Measurements from ENCODE around the gene SLC39A11.

The SLC39A11 gene

DNA sequence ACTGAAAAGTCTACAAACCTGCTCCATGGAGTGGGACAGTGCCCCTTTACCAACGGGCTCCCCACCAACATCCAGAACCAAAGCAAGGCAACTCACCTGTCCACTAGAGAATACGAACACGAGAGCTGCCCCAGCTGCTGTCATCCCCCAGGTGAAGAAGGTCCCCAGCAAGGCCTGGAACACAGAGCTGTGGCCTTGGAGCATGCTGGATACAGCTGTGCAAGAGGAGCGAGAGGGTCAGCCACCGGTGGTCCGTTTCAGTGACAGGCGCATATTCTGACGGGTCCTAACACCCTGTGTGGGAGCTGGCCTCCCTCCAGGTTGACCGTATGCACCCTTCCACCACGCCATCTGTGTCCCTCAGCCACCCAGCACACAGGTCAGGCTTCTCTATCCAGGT lies 3.9 kb downstream of the SLC39A11 start:
- TF ChIP-seq POLR2AphosphoS5 (IDR thresholded peaks at IDR 0.05; ENCODE audit: low read depth) = no peak
- TF ChIP-seq, protein P1, sequence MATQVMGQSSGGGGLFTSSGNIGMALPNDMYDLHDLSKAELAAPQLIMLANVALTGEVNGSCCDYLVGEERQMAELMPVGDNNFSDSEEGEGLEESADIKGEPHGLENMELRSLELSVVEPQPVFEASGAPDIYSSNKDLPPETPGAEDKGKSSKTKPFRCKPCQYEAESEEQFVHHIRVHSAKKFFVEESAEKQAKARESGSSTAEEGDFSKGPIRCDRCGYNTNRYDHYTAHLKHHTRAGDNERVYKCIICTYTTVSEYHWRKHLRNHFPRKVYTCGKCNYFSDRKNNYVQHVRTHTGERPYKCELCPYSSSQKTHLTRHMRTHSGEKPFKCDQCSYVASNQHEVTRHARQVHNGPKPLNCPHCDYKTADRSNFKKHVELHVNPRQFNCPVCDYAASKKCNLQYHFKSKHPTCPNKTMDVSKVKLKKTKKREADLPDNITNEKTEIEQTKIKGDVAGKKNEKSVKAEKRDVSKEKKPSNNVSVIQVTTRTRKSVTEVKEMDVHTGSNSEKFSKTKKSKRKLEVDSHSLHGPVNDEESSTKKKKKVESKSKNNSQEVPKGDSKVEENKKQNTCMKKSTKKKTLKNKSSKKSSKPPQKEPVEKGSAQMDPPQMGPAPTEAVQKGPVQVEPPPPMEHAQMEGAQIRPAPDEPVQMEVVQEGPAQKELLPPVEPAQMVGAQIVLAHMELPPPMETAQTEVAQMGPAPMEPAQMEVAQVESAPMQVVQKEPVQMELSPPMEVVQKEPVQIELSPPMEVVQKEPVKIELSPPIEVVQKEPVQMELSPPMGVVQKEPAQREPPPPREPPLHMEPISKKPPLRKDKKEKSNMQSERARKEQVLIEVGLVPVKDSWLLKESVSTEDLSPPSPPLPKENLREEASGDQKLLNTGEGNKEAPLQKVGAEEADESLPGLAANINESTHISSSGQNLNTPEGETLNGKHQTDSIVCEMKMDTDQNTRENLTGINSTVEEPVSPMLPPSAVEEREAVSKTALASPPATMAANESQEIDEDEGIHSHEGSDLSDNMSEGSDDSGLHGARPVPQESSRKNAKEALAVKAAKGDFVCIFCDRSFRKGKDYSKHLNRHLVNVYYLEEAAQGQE (IDR thresholded peaks at IDR 0.05; ENCODE audit: insufficient replicate concordance, low read depth) = no peak
- TF ChIP-seq SPI1 (IDR thresholded peaks at IDR 0.05; ENCODE audit: borderline replicate concordance, low read depth) = no peak
- TF ChIP-seq, protein P2, sequence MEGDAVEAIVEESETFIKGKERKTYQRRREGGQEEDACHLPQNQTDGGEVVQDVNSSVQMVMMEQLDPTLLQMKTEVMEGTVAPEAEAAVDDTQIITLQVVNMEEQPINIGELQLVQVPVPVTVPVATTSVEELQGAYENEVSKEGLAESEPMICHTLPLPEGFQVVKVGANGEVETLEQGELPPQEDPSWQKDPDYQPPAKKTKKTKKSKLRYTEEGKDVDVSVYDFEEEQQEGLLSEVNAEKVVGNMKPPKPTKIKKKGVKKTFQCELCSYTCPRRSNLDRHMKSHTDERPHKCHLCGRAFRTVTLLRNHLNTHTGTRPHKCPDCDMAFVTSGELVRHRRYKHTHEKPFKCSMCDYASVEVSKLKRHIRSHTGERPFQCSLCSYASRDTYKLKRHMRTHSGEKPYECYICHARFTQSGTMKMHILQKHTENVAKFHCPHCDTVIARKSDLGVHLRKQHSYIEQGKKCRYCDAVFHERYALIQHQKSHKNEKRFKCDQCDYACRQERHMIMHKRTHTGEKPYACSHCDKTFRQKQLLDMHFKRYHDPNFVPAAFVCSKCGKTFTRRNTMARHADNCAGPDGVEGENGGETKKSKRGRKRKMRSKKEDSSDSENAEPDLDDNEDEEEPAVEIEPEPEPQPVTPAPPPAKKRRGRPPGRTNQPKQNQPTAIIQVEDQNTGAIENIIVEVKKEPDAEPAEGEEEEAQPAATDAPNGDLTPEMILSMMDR (IDR thresholded peaks at IDR 0.05; ENCODE audit: insufficient read depth, low read length) = no peak
- no peak for TF ChIP-seq GABPA (IDR thresholded peaks at IDR 0.05; ENCODE audit: low read depth)
- no peak for DNase-seq (ENCODE audit: low read depth in 1 of 2, low spot score in 1 of 2)
- Histone ChIP-seq H3K27ac (replicated peaks) (no peak overlapping the region), H3K27me3 (ENCODE audit: insufficient read depth, poor library complexity, severe bottlenecking) (no peaks in the 10 kb centered on the region), H3K4me3 (replicated peaks; ENCODE audit: insufficient read depth, low read length) (no peak overlapping the region)

DNA sequence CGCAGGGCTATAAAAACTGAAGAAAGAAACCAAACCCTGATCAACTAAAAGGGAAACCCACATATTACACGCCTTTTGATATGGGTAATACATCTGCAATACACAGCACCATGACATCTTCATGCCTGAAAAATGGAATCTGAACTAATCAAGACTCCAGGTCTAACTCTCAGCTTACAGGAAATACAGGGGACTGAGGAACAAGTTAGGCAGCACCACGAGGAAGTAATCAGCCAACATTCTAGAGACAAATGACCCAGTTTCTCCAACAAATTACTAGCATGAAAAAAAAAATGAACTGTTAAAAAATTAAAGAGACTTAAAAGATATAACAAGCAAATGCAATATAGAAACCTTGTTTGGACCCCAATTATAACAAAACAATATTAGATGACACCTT lies 9.1 kb downstream of the SLC39A11 start:
- H3K27me3 ChIP-seq (ENCODE audit: insufficient read depth, poor library complexity, severe bottlenecking) = no peaks in the 10 kb centered on the region
- H3K4me3 ChIP-seq (replicated peaks; ENCODE audit: insufficient read depth, low read length) = no peak overlapping the region
- no peak overlapping the region for H3K27ac ChIP-seq (replicated peaks)
- no peak for DNase-seq (ENCODE audit: low read depth in 1 of 2, low spot score in 1 of 2)
- TF ChIP-seq GABPA (IDR thresholded peaks at IDR 0.05; ENCODE audit: low read depth) (no peak), POLR2AphosphoS5 (IDR thresholded peaks at IDR 0.05; ENCODE audit: low read depth) (no peak), SPI1 (IDR thresholded peaks at IDR 0.05; ENCODE audit: borderline replicate concordance, low read depth) (no peak)
- TF ChIP-seq, protein P2 (IDR thresholded peaks at IDR 0.05; ENCODE audit: insufficient read depth, low read length) = no peak
- TF ChIP-seq, protein P1 (IDR thresholded peaks at IDR 0.05; ENCODE audit: insufficient replicate concordance, low read depth) = no peak

DNA sequence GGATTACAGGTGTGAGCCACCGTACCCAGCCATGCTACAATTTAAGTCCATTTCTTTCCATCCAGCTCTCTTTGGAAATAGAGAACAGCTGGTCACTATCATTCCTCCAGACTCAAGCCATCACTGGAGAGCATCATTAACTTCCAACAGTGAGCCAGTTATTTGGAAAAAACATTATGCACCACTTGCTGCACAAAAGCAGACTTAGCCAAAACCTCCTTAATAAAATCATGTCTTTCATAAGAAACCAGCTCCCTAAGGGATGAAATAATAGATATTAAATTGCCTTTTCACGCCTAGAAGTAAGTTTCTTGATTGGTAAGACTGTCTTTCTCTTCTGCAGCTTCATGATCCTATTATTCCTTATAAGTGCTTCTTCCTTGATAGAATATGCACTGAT lies 17.9 kb downstream of the SLC39A11 start:
- Histone ChIP-seq H3K27ac (replicated peaks) (no peak overlapping the region; the same call in 1 of the 2 replicates), H3K4me3 (replicated peaks; ENCODE audit: insufficient read depth, low read length) (no peak overlapping the region), H3K27me3 (ENCODE audit: insufficient read depth, poor library complexity, severe bottlenecking) (no peaks in the 10 kb centered on the region)
- DNase-seq (ENCODE audit: low read depth in 1 of 2, low spot score in 1 of 2) = no peak
- TF ChIP-seq POLR2AphosphoS5 (IDR thresholded peaks at IDR 0.05; ENCODE audit: low read depth) (no peak), GABPA (IDR thresholded peaks at IDR 0.05; ENCODE audit: low read depth) (no peak), SPI1 (IDR thresholded peaks at IDR 0.05; ENCODE audit: borderline replicate concordance, low read depth) (no peak)
- TF ChIP-seq, protein P2 (IDR thresholded peaks at IDR 0.05; ENCODE audit: insufficient read depth, low read length) = no peak
- TF ChIP-seq, protein P1 (IDR thresholded peaks at IDR 0.05; ENCODE audit: insufficient replicate concordance, low read depth) = no peak

Data from HL-60 (cell line).